Keratinocyte (primary cell): ENCODE measurements around the gene ITPR1.

Source experiments
- EZH2 ChIP-seq: IDR thresholded peaks from one replicate; pipeline ENCODE4 v1.6.1; 2012; ENCODE audit warnings: inconsistent platforms, mild to moderate bottlenecking, low read length, moderate library complexity
- TF ChIP-seq, protein P1 (sequence below), 3 experiments: IDR thresholded peaks in 1 of 3; conservative IDR thresholded peaks in 1 of 3; optimal IDR thresholded peaks in 1 of 3; 2 replicates in 2 of 3; 3 replicates in 1 of 3; pipeline versions ENCODE3 to v1.5.1; 2011; ENCODE audit warnings: low read length in 3 of 3, mild to moderate bottlenecking in 3 of 3, moderate library complexity in 2 of 3, control low read depth in 1 of 3, inconsistent platforms in 1 of 3; ENCODE audit not compliant: insufficient read depth in 2 of 3; ENCODE audit errors: extremely low read depth in 1 of 3

DNA sequence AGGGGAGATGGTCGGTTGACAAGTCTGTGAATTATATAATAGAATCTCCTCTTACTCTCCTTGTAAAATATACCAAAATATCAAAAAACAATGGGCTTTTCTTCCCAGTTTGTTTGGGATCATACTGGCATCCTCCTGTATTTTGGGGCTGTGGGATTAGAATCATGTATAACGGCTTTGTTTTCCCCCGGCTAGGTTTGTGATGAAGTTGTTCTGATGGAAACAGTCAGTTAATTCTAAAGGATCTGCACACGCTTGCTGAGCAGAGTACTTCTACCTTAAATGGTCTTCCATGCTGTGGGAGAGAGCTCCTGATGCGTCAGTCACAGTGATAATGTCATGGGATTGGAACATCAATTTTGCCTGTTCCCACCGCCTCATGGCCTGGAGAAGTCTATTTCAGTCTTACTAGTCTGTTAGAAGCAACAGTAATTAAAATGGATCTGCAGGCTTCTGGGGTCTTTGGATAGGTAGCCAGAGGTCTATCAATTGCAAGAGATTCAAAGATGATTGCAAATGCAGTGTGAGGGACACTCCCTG is 81.3 kb downstream of the ITPR1 start:
- TF ChIP-seq, protein P1, sequence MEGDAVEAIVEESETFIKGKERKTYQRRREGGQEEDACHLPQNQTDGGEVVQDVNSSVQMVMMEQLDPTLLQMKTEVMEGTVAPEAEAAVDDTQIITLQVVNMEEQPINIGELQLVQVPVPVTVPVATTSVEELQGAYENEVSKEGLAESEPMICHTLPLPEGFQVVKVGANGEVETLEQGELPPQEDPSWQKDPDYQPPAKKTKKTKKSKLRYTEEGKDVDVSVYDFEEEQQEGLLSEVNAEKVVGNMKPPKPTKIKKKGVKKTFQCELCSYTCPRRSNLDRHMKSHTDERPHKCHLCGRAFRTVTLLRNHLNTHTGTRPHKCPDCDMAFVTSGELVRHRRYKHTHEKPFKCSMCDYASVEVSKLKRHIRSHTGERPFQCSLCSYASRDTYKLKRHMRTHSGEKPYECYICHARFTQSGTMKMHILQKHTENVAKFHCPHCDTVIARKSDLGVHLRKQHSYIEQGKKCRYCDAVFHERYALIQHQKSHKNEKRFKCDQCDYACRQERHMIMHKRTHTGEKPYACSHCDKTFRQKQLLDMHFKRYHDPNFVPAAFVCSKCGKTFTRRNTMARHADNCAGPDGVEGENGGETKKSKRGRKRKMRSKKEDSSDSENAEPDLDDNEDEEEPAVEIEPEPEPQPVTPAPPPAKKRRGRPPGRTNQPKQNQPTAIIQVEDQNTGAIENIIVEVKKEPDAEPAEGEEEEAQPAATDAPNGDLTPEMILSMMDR (optimal IDR thresholded peaks at IDR 0.05 in 1 of 3, IDR thresholded peaks at IDR 0.05 in 1 of 3, conservative IDR thresholded peaks at IDR 0.05 in 1 of 3; ENCODE audit: extremely low read depth in 1 of 3, insufficient read depth in 2 of 3, low read length in 3 of 3), result no peak
- TF ChIP-seq EZH2, result no peak
